Erythroblast (primary cell): ENCODE data around the gene OTOG.
"Not testable (repeated sequence)": the region's sequence is repeated elsewhere in the genome, so short reads cannot be mapped to it uniquely, and the experiment has no call there.

Experiments used
- DNase-seq, 2 experiments: peaks; one replicate each; lab custom pipeline; 2025; lab: John Stamatoyannopoulos, UW
- GATA1 ChIP-seq: IDR thresholded peaks from 2 replicates; pipeline ENCODE4 v1.6.1; 2011; ENCODE audit warnings: low read depth, mild to moderate bottlenecking, control low read depth, low read length, moderate library complexity
- POLR2A ChIP-seq: IDR thresholded peaks from 2 replicates; pipeline ENCODE4 v1.6.1; 2011; ENCODE audit warnings: mild to moderate bottlenecking, low read length

Gene OTOG

GRCh38 chr11:17607591-17608570, 60.8 kb downstream of the OTOG start:
- TF ChIP-seq POLR2A, result no peak
- TF ChIP-seq GATA1, result no peak
- no peak for DNase-seq

GRCh38 chr11:17608821-17609220, 61.8 kb downstream of the OTOG start:
- DNase-seq, result no peak
- TF ChIP-seq POLR2A (no peak), GATA1 (no peak)

- DNase-seq, result no peak
- TF ChIP-seq POLR2A (no peak), GATA1 (no peak)
Measured at GRCh38 chr11:17609291-17610084, 62.4 kb downstream of the OTOG start.

GRCh38 chr11:17610085-17610894, 63.2 kb downstream of the OTOG start:
- TF ChIP-seq POLR2A, result no peak
- no peak for TF ChIP-seq GATA1
- DNase-seq, result no peak

GRCh38 chr11:17611049-17611448, 64.0 kb downstream of the OTOG start:
- TF ChIP-seq GATA1 (no peak), POLR2A (no peak)
- DNase-seq, result no peak

GRCh38 chr11:17611503-17612220, 64.6 kb downstream of the OTOG start:
- TF ChIP-seq GATA1 (no peak), POLR2A (no peak)

GRCh38 chr11:17612221-17613188, 65.4 kb downstream of the OTOG start:
- DNase-seq, result no peak

More at GRCh38 chr11:17611503-17612220, 64.6 kb downstream of the OTOG start:
- no peak for DNase-seq

GRCh38 chr11:17613428-17613962, 66.4 kb downstream of the OTOG start:
- no peak for TF ChIP-seq POLR2A
- TF ChIP-seq GATA1, result no peak
- no peak for DNase-seq

More at GRCh38 chr11:17612221-17613188, 65.4 kb downstream of the OTOG start:
- TF ChIP-seq POLR2A, result no peak
- TF ChIP-seq GATA1, result no peak

GRCh38 chr11:17613983-17614382, 66.9 kb downstream of the OTOG start:
- TF ChIP-seq POLR2A (no peak), GATA1 (no peak)
- no peak for DNase-seq

GRCh38 chr11:17622711-17623110, 75.7 kb downstream of the OTOG start:
- not testable (repeated sequence) for DNase-seq

GRCh38 chr11:17629113-17629512, 82.1 kb downstream of the OTOG start:
- DNase-seq, result no peak
- TF ChIP-seq GATA1 (no peak), POLR2A (no peak)
